Prostate gland (tissue), 2 donors: ENCODE data around the gene RCOR1. TPM values are rescaled to one million over a fixed set of nuclear protein-coding genes. Genes with fewer than 3 reads are reported as not detected.
"Not testable (repeated sequence)": the region's sequence is repeated elsewhere in the genome, so short reads cannot be mapped to it uniquely, and the experiment has no call there.

Experiments used
- DNase-seq: peaks from one replicate; pipeline ENCODE4 v3.0.0-alpha.2; 2019; ENCODE audit warnings: low spot score
- H3K27ac ChIP-seq, 2 donors: fragments of 200-600 bp; sonication (generic); 2 replicates each; pipeline ENCODE4 v1.5.1; 2017 to 2019
- H3K27me3 ChIP-seq: fragments of 200-600 bp; sonication (generic); replicated peaks from 2 replicates; pipeline ENCODE4 v1.5.1; 2019; ENCODE audit not compliant: insufficient read depth
- H3K36me3 ChIP-seq, 2 donors: fragments of 200-600 bp; sonication (generic); 1 replicate in 1 of 2; 2 replicates in 1 of 2; pipeline versions ENCODE4 v1.5.1 to v1.8.1; 2017 to 2019
- H3K4me1 ChIP-seq: fragments of 200-600 bp; sonication (generic); replicated peaks from 2 replicates; pipeline ENCODE4 v1.5.1; 2019
- H3K4me3 ChIP-seq, 2 donors: fragments of 200-600 bp; sonication (generic); 2 replicates each; pipeline ENCODE4 v1.5.1; 2017 to 2019
- H3K9me3 ChIP-seq: fragments of 200-600 bp; sonication (generic); 2 replicates; pipeline ENCODE4 v1.5.1; 2017
- CTCF ChIP-seq, 4 experiments: fragments of 200-600 bp in 2 of 4; fragments of 450-650 bp in 2 of 4; sonication (generic) in 2 of 4; IDR thresholded peaks; 1 replicate in 3 of 4; 2 replicates in 1 of 4; pipeline ENCODE4 v1.5.1; 2016 to 2019; ENCODE audit warnings: antibody characterized with exemption in 4 of 4, mild to moderate bottlenecking in 2 of 4, moderate library complexity in 2 of 4
- POLR2A ChIP-seq: fragments of 450-650 bp; IDR thresholded peaks from one replicate; pipeline ENCODE4 v1.6.1; 2016; ENCODE audit warnings: antibody characterized with exemption, mild to moderate bottlenecking
- POLR2AphosphoS5 ChIP-seq: sonication (generic); formaldehyde crosslinking; IDR thresholded peaks from one replicate; pipeline ENCODE4 v1.6.1; 2017; ENCODE audit warnings: antibody characterized with exemption
- WGBS: methylation state at CpG from one replicate; pipeline ENCODE4 v1.1.5; 2018; 5-methylcytosine and 5-hydroxymethylcytosine counted together
- intact Hi-C: fragments of 100-400 bp; cut with DNase I; formaldehyde crosslinking; loops from one replicate; pipeline ENCODE4 v1.14.2; 2022
- total RNA-seq, 2 donors: library from RNA; depleted of rRNA; stranded (reverse); fragments of >200 nt; gene quantifications; one replicate each; pipeline ENCODE4 v1.1.0, GENCODE V29; 2016

RCOR1 gene
- total RNA-seq, 2 donors from 2014 or later: 14.4 to 26.6 TPM

GRCh38 chr14:102548616-102549240 lies 43.7 kb upstream of the RCOR1 start:
- no peak overlapping the region for H3K4me3 ChIP-seq
- H3K27ac ChIP-seq: no peak overlapping the region
- H3K27me3 ChIP-seq: peaks cover 4% of the 10 kb centered on the region
- WGBS: 55% methylated on average over 3 of the region's 3 CpGs
- no peak for DNase-seq
- no peak for TF ChIP-seq POLR2AphosphoS5
- TF ChIP-seq POLR2A: no peak
- TF ChIP-seq CTCF (IDR thresholded peaks at IDR 0.05): no peak
- H3K9me3 ChIP-seq: no peaks in the 10 kb centered on the region
- no peaks in the 10 kb centered on the region for H3K4me1 ChIP-seq
- intact Hi-C loops: no loop called here
- no peaks in the 10 kb centered on the region for H3K36me3 ChIP-seq

- intact Hi-C loops, H3K27me3 ChIP-seq, DNase-seq, H3K27ac ChIP-seq, H3K4me1 ChIP-seq, H3K36me3 ChIP-seq, H3K9me3 ChIP-seq, H3K4me3 ChIP-seq: not testable (repeated sequence)
- 81% methylated on average over 3 of the region's 3 CpGs for WGBS
These were observed 41.5 kb upstream of the RCOR1 start for GRCh38 chr14:102550927-102551401.

GRCh38 chr14:102551995-102552705 lies 40.3 kb upstream of the RCOR1 start:
- no peak overlapping the region for H3K27ac ChIP-seq
- H3K4me1 ChIP-seq: no peaks in the 10 kb centered on the region
- H3K27me3 ChIP-seq: no peaks in the 10 kb centered on the region
- no peaks in the 10 kb centered on the region for H3K36me3 ChIP-seq
- TF ChIP-seq POLR2AphosphoS5 (no peak), CTCF (IDR thresholded peaks at IDR 0.05) (no peak), POLR2A (no peak)
- intact Hi-C loops: no loop called here
- no peak for DNase-seq
- no peak overlapping the region for H3K4me3 ChIP-seq
- 73% methylated on average over 14 of the region's 14 CpGs for WGBS
- H3K9me3 ChIP-seq: no peaks in the 10 kb centered on the region

GRCh38 chr14:102554821-102555819 lies 37.3 kb upstream of the RCOR1 start:
- no peak for TF ChIP-seq POLR2AphosphoS5
- TF ChIP-seq POLR2A: peak; percentile 17
- no peak for TF ChIP-seq CTCF (IDR thresholded peaks at IDR 0.05)
- no peak for DNase-seq
- intact Hi-C loops: no loop called here
- Histone ChIP-seq H3K4me3 (peak overlapping the region; percentile 83), H3K27ac (peak overlapping the region; percentile 67 to 73), H3K36me3 (no peaks in the 10 kb centered on the region), H3K4me1 (no peaks in the 10 kb centered on the region), H3K9me3 (no peaks in the 10 kb centered on the region), H3K27me3 (no peaks in the 10 kb centered on the region)
- 8% methylated on average over 60 of the region's 94 CpGs for WGBS

GRCh38 chr14:102556098-102556677 lies 36.3 kb upstream of the RCOR1 start:
- no peak for TF ChIP-seq POLR2AphosphoS5
- no peak for TF ChIP-seq POLR2A
- no peak for TF ChIP-seq CTCF (IDR thresholded peaks at IDR 0.05)
- 94% methylated on average over 13 of the region's 14 CpGs for WGBS
- H3K4me1 ChIP-seq: no peaks in the 10 kb centered on the region
- no peaks in the 10 kb centered on the region for H3K27me3 ChIP-seq
- DNase-seq: no peak
- H3K4me3 ChIP-seq: no peak overlapping the region
- intact Hi-C loops: no loop called here
- H3K27ac ChIP-seq: no peak overlapping the region
- no peaks in the 10 kb centered on the region for H3K9me3 ChIP-seq
- no peaks in the 10 kb centered on the region for H3K36me3 ChIP-seq
